ENCODE results near the gene SENP1.

SENP1 gene

DNA sequence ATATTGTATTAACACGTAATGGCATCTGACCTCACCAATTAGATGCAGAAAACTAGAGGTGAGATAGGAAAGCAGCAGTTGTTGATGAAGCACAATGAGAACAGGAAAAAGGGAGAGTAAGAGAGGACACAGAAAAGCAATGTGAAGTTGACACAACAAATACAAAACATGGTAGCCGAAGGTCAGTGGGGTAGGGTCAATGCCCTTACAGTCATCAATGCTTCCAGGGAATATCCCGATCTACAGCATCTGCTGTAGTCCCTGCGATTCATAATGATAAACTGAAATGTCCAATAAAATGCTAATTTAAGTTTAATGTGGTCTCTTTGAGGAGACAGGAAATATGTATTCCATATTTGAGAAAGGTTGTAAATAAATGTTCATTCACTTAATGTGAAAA lies 98.7 kb downstream of the SENP1 start:
- Histone ChIP-seq H2AFZ (ENCODE audit: low read depth, low read length, severe bottlenecking) (no peak overlapping the region), H3K79me2 (ENCODE audit: insufficient read depth, low read length) (no peaks in the 10 kb centered on the region), H3K36me3 (ENCODE audit: low read length) (no peaks in the 10 kb centered on the region), H3K4me2 (ENCODE audit: low read depth, low read length, poor library complexity, severe bottlenecking) (no peak overlapping the region), H3F3A (ENCODE audit: insufficient read depth) (no peaks in the 10 kb centered on the region), H3K9me3 (ENCODE audit: insufficient read depth, low read length) (no peaks in the 10 kb centered on the region), H3K27me3 (ENCODE audit: low read length) (no peaks in the 10 kb centered on the region), H3K4me3 (ENCODE audit: insufficient read depth, low read length, poor library complexity, severe bottlenecking) (no peak overlapping the region), H3K9ac (ENCODE audit: low read length) (no peak overlapping the region), H3K27ac (ENCODE audit: low read depth, low read length) (no peak overlapping the region), H4K20me1 (ENCODE audit: low read depth, low read length) (no peaks in the 10 kb centered on the region), H3K9me2 (replicated peaks; ENCODE audit: insufficient read depth, low read length) (no peaks in the 10 kb centered on the region)
- TF ChIP-seq CTCF (IDR thresholded peaks at IDR 0.05; ENCODE audit: insufficient read depth, low read length, poor library complexity, severe bottlenecking) (no peak), EZH2phosphoT487 (conservative IDR thresholded peaks at IDR 0.05; ENCODE audit: low read length) (no peak)

GRCh38 chr12:48005750-48006021 lies 100.2 kb downstream of the SENP1 start:
- Histone ChIP-seq H3K27me3 (ENCODE audit: low read length) (no peaks in the 10 kb centered on the region), H3K9ac (ENCODE audit: low read length) (no peak overlapping the region), H3K9me2 (replicated peaks; ENCODE audit: insufficient read depth, low read length) (no peaks in the 10 kb centered on the region), H3K4me2 (ENCODE audit: low read depth, low read length, poor library complexity, severe bottlenecking) (no peak overlapping the region), H3K4me3 (ENCODE audit: insufficient read depth, low read length, poor library complexity, severe bottlenecking) (no peak overlapping the region), H3F3A (ENCODE audit: insufficient read depth) (no peaks in the 10 kb centered on the region), H3K79me2 (ENCODE audit: insufficient read depth, low read length) (no peaks in the 10 kb centered on the region), H3K36me3 (ENCODE audit: low read length) (no peaks in the 10 kb centered on the region), H3K27ac (ENCODE audit: low read depth, low read length) (no peak overlapping the region), H3K9me3 (ENCODE audit: insufficient read depth, low read length) (no peaks in the 10 kb centered on the region), H2AFZ (ENCODE audit: low read depth, low read length, severe bottlenecking) (no peak overlapping the region), H4K20me1 (ENCODE audit: low read depth, low read length) (no peaks in the 10 kb centered on the region)
- TF ChIP-seq CTCF (IDR thresholded peaks at IDR 0.05; ENCODE audit: insufficient read depth, low read length, poor library complexity, severe bottlenecking) (no peak), EZH2phosphoT487 (conservative IDR thresholded peaks at IDR 0.05; ENCODE audit: low read length) (no peak)

- H3K27me3 ChIP-seq (ENCODE audit: low read length) = no peaks in the 10 kb centered on the region
- no peaks in the 10 kb centered on the region for H4K20me1 ChIP-seq (ENCODE audit: low read depth, low read length)
- no peak overlapping the region for H3K4me2 ChIP-seq (ENCODE audit: low read depth, low read length, poor library complexity, severe bottlenecking)
- no peak overlapping the region for H2AFZ ChIP-seq (ENCODE audit: low read depth, low read length, severe bottlenecking)
- H3K79me2 ChIP-seq (ENCODE audit: insufficient read depth, low read length) = no peaks in the 10 kb centered on the region
- H3K36me3 ChIP-seq (ENCODE audit: low read length) = no peaks in the 10 kb centered on the region
- no peak overlapping the region for H3K27ac ChIP-seq (ENCODE audit: low read depth, low read length)
- H3K9ac ChIP-seq (ENCODE audit: low read length) = no peak overlapping the region
- no peaks in the 10 kb centered on the region for H3F3A ChIP-seq (ENCODE audit: insufficient read depth)
- no peaks in the 10 kb centered on the region for H3K9me3 ChIP-seq (ENCODE audit: insufficient read depth, low read length)
- H3K4me3 ChIP-seq (ENCODE audit: insufficient read depth, low read length, poor library complexity, severe bottlenecking) = no peak overlapping the region
- H3K9me2 ChIP-seq (replicated peaks; ENCODE audit: insufficient read depth, low read length) = no peaks in the 10 kb centered on the region
- TF ChIP-seq EZH2phosphoT487 (conservative IDR thresholded peaks at IDR 0.05; ENCODE audit: low read length) (no peak), CTCF (IDR thresholded peaks at IDR 0.05; ENCODE audit: insufficient read depth, low read length, poor library complexity, severe bottlenecking) (no peak)
Observed at GRCh38 chr12:48005001-48005749, 100.7 kb downstream of the SENP1 start.

All from SU-DHL-6 (cell line).